ENCODE results near the gene COL4A3.

- TF ChIP-seq, protein P1, sequence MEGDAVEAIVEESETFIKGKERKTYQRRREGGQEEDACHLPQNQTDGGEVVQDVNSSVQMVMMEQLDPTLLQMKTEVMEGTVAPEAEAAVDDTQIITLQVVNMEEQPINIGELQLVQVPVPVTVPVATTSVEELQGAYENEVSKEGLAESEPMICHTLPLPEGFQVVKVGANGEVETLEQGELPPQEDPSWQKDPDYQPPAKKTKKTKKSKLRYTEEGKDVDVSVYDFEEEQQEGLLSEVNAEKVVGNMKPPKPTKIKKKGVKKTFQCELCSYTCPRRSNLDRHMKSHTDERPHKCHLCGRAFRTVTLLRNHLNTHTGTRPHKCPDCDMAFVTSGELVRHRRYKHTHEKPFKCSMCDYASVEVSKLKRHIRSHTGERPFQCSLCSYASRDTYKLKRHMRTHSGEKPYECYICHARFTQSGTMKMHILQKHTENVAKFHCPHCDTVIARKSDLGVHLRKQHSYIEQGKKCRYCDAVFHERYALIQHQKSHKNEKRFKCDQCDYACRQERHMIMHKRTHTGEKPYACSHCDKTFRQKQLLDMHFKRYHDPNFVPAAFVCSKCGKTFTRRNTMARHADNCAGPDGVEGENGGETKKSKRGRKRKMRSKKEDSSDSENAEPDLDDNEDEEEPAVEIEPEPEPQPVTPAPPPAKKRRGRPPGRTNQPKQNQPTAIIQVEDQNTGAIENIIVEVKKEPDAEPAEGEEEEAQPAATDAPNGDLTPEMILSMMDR (IDR thresholded peaks at IDR 0.05): no peak
- TF ChIP-seq POLR2A (IDR thresholded peaks at IDR 0.05): no peak
Measured at GRCh38 chr2:227201771-227202170, 37.3 kb downstream of the COL4A3 start.

Measured in Peyer's patch (tissue), 4 donors.